Neuronal stem cell (in vitro differentiated cells): ENCODE measurements around the gene SUSD2.
A peak's percentile ranks its signal among the peaks of the same experiment; 100 is the strongest.

Source experiments
- DNase-seq: peaks from one replicate; pipeline ENCODE4 v3.0.0-alpha.2; 2013; ENCODE audit warnings: low spot score
- H2AFZ ChIP-seq: one replicate; pipeline ENCODE4 v1.6.1; 2013; ENCODE audit warnings: mild to moderate bottlenecking, low read length, inconsistent platforms
- H2AK5ac ChIP-seq: 2 replicates; pipeline ENCODE4 v1.6.1; 2013; ENCODE audit warnings: low read depth, mild to moderate bottlenecking, inconsistent platforms, low read length, moderate library complexity, mixed read lengths
- H2BK120ac ChIP-seq: 2 replicates; pipeline ENCODE4 v1.6.1; 2013; ENCODE audit warnings: low read depth, mild to moderate bottlenecking, inconsistent platforms, low read length, moderate library complexity, mixed read lengths
- H2BK12ac ChIP-seq: one replicate; pipeline ENCODE4 v1.6.1; 2013; ENCODE audit warnings: low read length, inconsistent platforms
- H2BK15ac ChIP-seq: 2 replicates; pipeline ENCODE4 v1.6.1; 2013; ENCODE audit warnings: mild to moderate bottlenecking, low read length, inconsistent platforms, mixed read lengths
- H2BK5ac ChIP-seq: one replicate; pipeline ENCODE4 v1.6.1; 2013; ENCODE audit warnings: inconsistent platforms, mild to moderate bottlenecking, low read length, moderate library complexity
- H3K14ac ChIP-seq: one replicate; pipeline ENCODE4 v1.6.1; 2013; ENCODE audit warnings: low read length, inconsistent platforms
- H3K18ac ChIP-seq: 2 replicates; pipeline ENCODE4 v1.6.1; 2013; ENCODE audit warnings: low read length, inconsistent platforms
- H3K23ac ChIP-seq: 2 replicates; pipeline ENCODE4 v1.6.1; 2013; ENCODE audit warnings: low read depth, mild to moderate bottlenecking, mixed read lengths, low read length, inconsistent platforms; ENCODE audit not compliant: poor library complexity
- H3K27ac ChIP-seq: replicated peaks from 3 replicates; pipeline ENCODE4 v1.5.1; 2013; ENCODE audit warnings: low read length, inconsistent platforms
- H3K27me3 ChIP-seq, 3 experiments: 2 replicates each; pipeline ENCODE4 v1.6.1; 2013; ENCODE audit warnings: low read length in 3 of 3, mild to moderate bottlenecking in 2 of 3, inconsistent platforms in 1 of 3, low read depth in 1 of 3, mixed read lengths in 1 of 3, moderate library complexity in 1 of 3; ENCODE audit not compliant: control insufficient read depth in 3 of 3, insufficient read depth in 3 of 3
- H3K36me3 ChIP-seq, 2 donors: replicated peaks in 1 of 2; 2 replicates each; pipeline ENCODE4 v1.6.1; 2013; ENCODE audit warnings: low read length in 2 of 2; ENCODE audit not compliant: control insufficient read depth in 2 of 2, insufficient read depth in 2 of 2
- H3K4ac ChIP-seq: 2 replicates; pipeline ENCODE4 v1.6.1; 2013; ENCODE audit warnings: inconsistent platforms, mild to moderate bottlenecking, low read length, moderate library complexity
- H3K4me1 ChIP-seq, 2 donors: 1 replicate in 1 of 2; 2 replicates in 1 of 2; pipeline ENCODE4 v1.6.1; 2013; ENCODE audit warnings: low read length in 2 of 2, low read depth in 1 of 2; ENCODE audit not compliant: control insufficient read depth in 2 of 2, insufficient read depth in 1 of 2
- H3K4me2 ChIP-seq: one replicate; pipeline ENCODE4 v1.6.1; 2013; ENCODE audit warnings: mild to moderate bottlenecking, low read length, inconsistent platforms; ENCODE audit not compliant: insufficient read depth, poor library complexity, severe bottlenecking
- H3K4me3 ChIP-seq, 2 donors: 2 replicates each; pipeline ENCODE4 v1.5.1; 2013; ENCODE audit warnings: low read length in 2 of 2, mild to moderate bottlenecking in 2 of 2, inconsistent platforms in 1 of 2, moderate library complexity in 1 of 2
- H3K79me1 ChIP-seq: one replicate; pipeline ENCODE4 v1.6.1; 2013; ENCODE audit warnings: low read depth, mild to moderate bottlenecking, inconsistent platforms, low read length, moderate library complexity
- H3K9ac ChIP-seq: one replicate; pipeline ENCODE4 v1.6.1; 2013; ENCODE audit warnings: mild to moderate bottlenecking, low read depth, low read length, inconsistent platforms; ENCODE audit not compliant: poor library complexity
- H3K9me3 ChIP-seq, 2 donors: replicated peaks in 1 of 2; 2 replicates each; pipeline versions ENCODE3 to v1.6.1; 2013; ENCODE audit warnings: low read length in 2 of 2, mild to moderate bottlenecking in 2 of 2, inconsistent platforms in 1 of 2, low read depth in 1 of 2, mixed read lengths in 1 of 2, moderate library complexity in 1 of 2; ENCODE audit not compliant: control insufficient read depth in 2 of 2, insufficient read depth in 1 of 2
- H4K8ac ChIP-seq: one replicate; pipeline ENCODE4 v1.6.1; 2013; ENCODE audit warnings: low read depth, mild to moderate bottlenecking, inconsistent platforms, low read length, moderate library complexity
- H4K91ac ChIP-seq: one replicate; pipeline ENCODE4 v1.6.1; 2013; ENCODE audit warnings: low read length, low read depth, mild to moderate bottlenecking, inconsistent platforms; ENCODE audit not compliant: poor library complexity
- WGBS, 2 donors: extraction: QIAGEN DNeasy Blood & Tissue Kit; methylation state at CpG; one replicate each; pipeline ENCODE4 v1.1.7; 2013; ENCODE audit warnings: missing lambda C conversion rate in 2 of 2, mixed read lengths in 1 of 2; ENCODE audit not compliant: insufficient read length in 2 of 2, insufficient replicate concordance in 1 of 2; ENCODE audit errors: extremely low coverage in 2 of 2; 5-methylcytosine and 5-hydroxymethylcytosine counted together

The SUSD2 gene

GRCh38 chr22:24217384-24217783 lies 36.1 kb downstream of the SUSD2 start:
- Histone ChIP-seq H3K36me3 (no peaks in the 10 kb centered on the region), H3K23ac (no peak overlapping the region), H3K4me2 (no peak overlapping the region), H3K9me3 (peaks cover 0 to 3% of the 10 kb centered on the region in 2 donors), H2BK120ac (no peak overlapping the region), H3K4me1 (no peaks in the 10 kb centered on the region), H2AFZ (peak overlapping the region; percentile 59), H2AK5ac (no peak overlapping the region), H2BK5ac (no peak overlapping the region), H3K9ac (no peak overlapping the region), H3K18ac (no peak overlapping the region), H2BK15ac (no peak overlapping the region), H4K8ac (no peak overlapping the region), H3K27me3 (no peaks in the 10 kb centered on the region), H3K14ac (no peak overlapping the region), H3K4ac (no peak overlapping the region), H3K79me1 (no peaks in the 10 kb centered on the region), H2BK12ac (no peak overlapping the region), H3K4me3 (no peak overlapping the region), H3K27ac (no peak overlapping the region), H4K91ac (no peak overlapping the region)
- no peak for DNase-seq
- WGBS, 2 donors: no CpG with 5 or more reads among the region's 3 CpGs

GRCh38 chr22:24219750-24220149 lies 38.5 kb downstream of the SUSD2 start:
- Histone ChIP-seq H4K8ac (no peak overlapping the region), H3K9me3 (peaks cover under 1 to 5% of the 10 kb centered on the region in 2 donors), H2BK120ac (no peak overlapping the region), H3K9ac (no peak overlapping the region), H2BK5ac (no peak overlapping the region), H3K14ac (no peak overlapping the region), H3K4me1 (no peaks in the 10 kb centered on the region), H3K79me1 (no peaks in the 10 kb centered on the region), H3K36me3 (no peaks in the 10 kb centered on the region), H2AK5ac (peak overlapping the region; percentile 68), H3K4me3 (no peak overlapping the region), H2BK15ac (no peak overlapping the region), H3K23ac (no peak overlapping the region), H3K4ac (no peak overlapping the region), H2BK12ac (no peak overlapping the region), H3K27me3 (no peaks in the 10 kb centered on the region), H3K27ac (no peak overlapping the region), H4K91ac (no peak overlapping the region), H2AFZ (no peak overlapping the region), H3K4me2 (no peak overlapping the region), H3K18ac (peak overlapping the region; percentile 7)
- WGBS, 2 donors: no CpG with 5 or more reads among the region's 9 CpGs
- DNase-seq: no peak

- H3K4me3 ChIP-seq: no peak overlapping the region
- no peak overlapping the region for H4K91ac ChIP-seq
- no peak overlapping the region for H2BK5ac ChIP-seq
- WGBS, 2 donors: no CpG with 5 or more reads among the region's 1 CpG
- no peak overlapping the region for H3K4ac ChIP-seq
- DNase-seq: no peak
- no peak overlapping the region for H2BK120ac ChIP-seq
- peaks cover 2 to 9% of the 10 kb centered on the region in 2 donors for H3K9me3 ChIP-seq
- no peak overlapping the region for H3K9ac ChIP-seq
- H2AFZ ChIP-seq: no peak overlapping the region
- no peaks in the 10 kb centered on the region for H3K36me3 ChIP-seq
- H3K18ac ChIP-seq: no peak overlapping the region
- H3K27ac ChIP-seq: no peak overlapping the region
- H3K4me2 ChIP-seq: no peak overlapping the region
- no peaks in the 10 kb centered on the region for H3K4me1 ChIP-seq
- no peak overlapping the region for H3K14ac ChIP-seq
- H2BK15ac ChIP-seq: no peak overlapping the region
- H2BK12ac ChIP-seq: no peak overlapping the region
- no peak overlapping the region for H2AK5ac ChIP-seq
- H3K79me1 ChIP-seq: no peaks in the 10 kb centered on the region
- H3K23ac ChIP-seq: no peak overlapping the region
- H4K8ac ChIP-seq: no peak overlapping the region
- no peaks in the 10 kb centered on the region for H3K27me3 ChIP-seq
These were observed 43.2 kb downstream of the SUSD2 start for GRCh38 chr22:24224468-24224867.

- H2BK120ac ChIP-seq: no peak overlapping the region
- no peak overlapping the region for H3K27ac ChIP-seq
- no CpG with 5 or more reads among the region's 14 CpGs for WGBS, 2 donors
These were observed 43.8 kb downstream of the SUSD2 start for GRCh38 chr22:24225044-24225601.

More at GRCh38 chr22:24225044-24225601, 43.8 kb downstream of the SUSD2 start:
- Histone ChIP-seq H4K91ac (no peak overlapping the region), H3K9me3 (peaks cover 2 to 9% of the 10 kb centered on the region in 2 donors), H3K9ac (no peak overlapping the region), H2AFZ (no peak overlapping the region), H2AK5ac (no peak overlapping the region), H2BK15ac (no peak overlapping the region), H3K4me2 (no peak overlapping the region), H3K23ac (no peak overlapping the region), H3K4me1 (no peaks in the 10 kb centered on the region), H2BK12ac (peak overlapping the region; percentile 73), H2BK5ac (peak overlapping the region; percentile 24), H3K36me3 (no peaks in the 10 kb centered on the region), H3K79me1 (no peaks in the 10 kb centered on the region), H4K8ac (no peak overlapping the region), H3K14ac (no peak overlapping the region), H3K4ac (no peak overlapping the region), H3K27me3 (no peaks in the 10 kb centered on the region), H3K4me3 (no peak overlapping the region), H3K18ac (peak overlapping the region; percentile 28)
- no peak for DNase-seq
